IMR-90 (cell line): ENCODE measurements around the gene TINCR. TPM values are rescaled to one million over a fixed set of nuclear protein-coding genes. Genes with fewer than 3 reads are reported as not detected.

ENCODE experiments used
- ATAC-seq: fragments of 200-7000 bp; cut with Tn5 transposase; 2 replicates; pipeline ENCODE4 v1.9.1; 2020; ENCODE audit warnings: low read depth, mild to moderate bottlenecking, moderate library complexity
- BruUV-seq: library from RNA; stranded (reverse); fragments of 400-500 nt; replicated peaks from 2 replicates; lab custom pipeline; 2021; lab: Mats Ljungman, UMichigan
- CTCF ChIA-PET: fragments of 300-600 bp; formaldehyde crosslinking; extraction: SDS; loops from one replicate; lab custom pipeline; 2021; ENCODE audit warnings: antibody characterized with exemption; lab: Yijun Ruan, JAX
- POLR2A ChIA-PET: fragments of 300-600 bp; sonication (Branson Sonifier 250); formaldehyde crosslinking; loops from one replicate; lab custom pipeline; 2022; ENCODE audit warnings: antibody characterized with exemption; ENCODE audit not compliant: unreplicated experiment; lab: Charles Lee
- DNase-seq: peaks from one replicate; pipeline ENCODE4 v3.0.0; 2013
- H2AFZ ChIP-seq: replicated peaks from 2 replicates; pipeline ENCODE3; 2013; ENCODE audit warnings: low read length, mild to moderate bottlenecking; ENCODE audit not compliant: poor library complexity
- H2AK5ac ChIP-seq: 2 replicates; pipeline ENCODE4 v1.6.1; 2013; ENCODE audit warnings: low read depth, low read length, inconsistent platforms
- H2AK9ac ChIP-seq: replicated peaks from 2 replicates; pipeline ENCODE3; 2013; ENCODE audit warnings: mild to moderate bottlenecking, low read depth, low read length, moderate library complexity; ENCODE audit not compliant: poor library complexity
- H2BK120ac ChIP-seq: 2 replicates; pipeline ENCODE4 v1.6.1; 2013; ENCODE audit warnings: low read depth, low read length, inconsistent platforms
- H2BK15ac ChIP-seq: 3 replicates; pipeline ENCODE4 v1.6.1; 2013; ENCODE audit warnings: low read depth, low read length, inconsistent platforms
- H2BK20ac ChIP-seq: 2 replicates; pipeline ENCODE4 v1.6.1; 2013; ENCODE audit warnings: low read depth, mild to moderate bottlenecking, inconsistent platforms, low read length, moderate library complexity
- H2BK5ac ChIP-seq: 2 replicates; pipeline ENCODE4 v1.6.1; 2013; ENCODE audit warnings: mild to moderate bottlenecking, low read depth, low read length, inconsistent platforms; ENCODE audit not compliant: poor library complexity, severe bottlenecking
- H3K14ac ChIP-seq: replicated peaks from 2 replicates; pipeline ENCODE4 v1.6.1; 2013; ENCODE audit warnings: low read depth, low read length, inconsistent platforms
- H3K18ac ChIP-seq: 2 replicates; pipeline ENCODE4 v1.6.1; 2013; ENCODE audit warnings: low read depth, low read length, control low read depth
- H3K23ac ChIP-seq: 2 replicates; pipeline ENCODE4 v1.6.1; 2013; ENCODE audit warnings: low read depth, low read length, inconsistent platforms
- H3K27ac ChIP-seq: 2 replicates; pipeline ENCODE4 v1.5.1; 2013; ENCODE audit warnings: mild to moderate bottlenecking, control low read depth, low read length; ENCODE audit not compliant: insufficient read depth
- H3K27me3 ChIP-seq: 2 replicates; pipeline ENCODE4 v1.6.1; 2013; ENCODE audit warnings: low read length; ENCODE audit not compliant: control insufficient read depth, insufficient read depth
- H3K36me3 ChIP-seq: 2 replicates; pipeline ENCODE4 v1.6.1; 2013; ENCODE audit warnings: low read length, mixed read lengths; ENCODE audit not compliant: control insufficient read depth, insufficient read depth
- H3K4ac ChIP-seq: 2 replicates; pipeline ENCODE4 v1.6.1; 2013; ENCODE audit warnings: low read depth, low read length, inconsistent platforms
- H3K4me1 ChIP-seq: 2 replicates; pipeline ENCODE4 v1.6.1; 2013; ENCODE audit warnings: low read length, mixed read lengths; ENCODE audit not compliant: control insufficient read depth, insufficient read depth
- H3K4me2 ChIP-seq: 2 replicates; pipeline ENCODE4 v1.6.1; 2013; ENCODE audit warnings: low read depth, mild to moderate bottlenecking, control low read depth, low read length, moderate library complexity
- H3K4me3 ChIP-seq: 2 replicates; pipeline ENCODE4 v1.5.1; 2013; ENCODE audit warnings: low read depth, mild to moderate bottlenecking, control low read depth, low read length, moderate library complexity; ENCODE audit not compliant: insufficient read depth
- H3K56ac ChIP-seq: 2 replicates; pipeline ENCODE4 v1.6.1; 2013; ENCODE audit warnings: low read length, inconsistent platforms; ENCODE audit not compliant: insufficient read depth; ENCODE audit errors: extremely low read depth
- H3K79me1 ChIP-seq, 2 experiments: 2 replicates each; pipeline ENCODE4 v1.6.1; 2013; ENCODE audit warnings: low read length in 2 of 2, inconsistent platforms in 1 of 2, low read depth in 1 of 2
- H3K9ac ChIP-seq: 2 replicates; pipeline ENCODE4 v1.6.1; 2013; ENCODE audit warnings: low read depth, low read length, control low read depth
- H3K9me1 ChIP-seq: 2 replicates; pipeline ENCODE4 v1.6.1; 2013; ENCODE audit warnings: low read length, inconsistent platforms; ENCODE audit not compliant: insufficient read depth
- H3K9me3 ChIP-seq: 2 replicates; pipeline ENCODE4 v1.6.1; 2013; ENCODE audit warnings: low read length; ENCODE audit not compliant: control insufficient read depth, insufficient read depth
- H4K20me1 ChIP-seq: 2 replicates; pipeline ENCODE4 v1.6.1; 2013; ENCODE audit warnings: low read length, inconsistent platforms; ENCODE audit not compliant: insufficient read depth
- H4K5ac ChIP-seq: 2 replicates; pipeline ENCODE4 v1.6.1; 2013; ENCODE audit warnings: mild to moderate bottlenecking, low read depth, low read length, control low read depth
- H4K8ac ChIP-seq, 2 experiments: 2 replicates each; pipeline ENCODE4 v1.6.1; 2013; ENCODE audit warnings: low read depth in 2 of 2, low read length in 2 of 2, control low read depth in 1 of 2, inconsistent platforms in 1 of 2
- H4K91ac ChIP-seq: 2 replicates; pipeline ENCODE4 v1.6.1; 2013; ENCODE audit warnings: low read depth, low read length, inconsistent platforms; ENCODE audit not compliant: insufficient read depth
- CEBPB ChIP-seq: IDR thresholded peaks from 2 replicates; pipeline ENCODE4 v1.6.1; 2012; ENCODE audit warnings: low read depth, low read length, improper control_type of control experiment
- CHD1 ChIP-seq: IDR thresholded peaks from 2 replicates; pipeline ENCODE4 v1.6.1; 2012; ENCODE audit warnings: low read depth, low read length, improper control_type of control experiment
- FOS ChIP-seq: fragments of 150-350 bp; IDR thresholded peaks from 2 replicates; pipeline ENCODE4 v1.6.1; 2016; ENCODE audit warnings: low read depth, low read length
- NFE2L2 ChIP-seq: fragments of 150-350 bp; IDR thresholded peaks from 2 replicates; pipeline ENCODE4 v1.6.1; 2016; ENCODE audit warnings: low read depth, mild to moderate bottlenecking, low read length
- RAD21 ChIP-seq: IDR thresholded peaks from 2 replicates; pipeline ENCODE4 v1.6.1; 2012; ENCODE audit warnings: low read length, improper control_type of control experiment
- RFX5 ChIP-seq: IDR thresholded peaks from 2 replicates; pipeline ENCODE4 v1.8.0; 2012; ENCODE audit warnings: low read depth, mild to moderate bottlenecking, low read length, moderate library complexity
- SMC3 ChIP-seq: fragments of 150-350 bp; IDR thresholded peaks from 2 replicates; pipeline ENCODE4 v1.6.1; 2016; ENCODE audit warnings: low read depth, mild to moderate bottlenecking, antibody characterized with exemption, low read length, moderate library complexity
- WGBS, 2 experiments: methylation state at CpG; one replicate each; pipeline versions ENCODE4 v1.1.5 to v1.1.7; 2013; ENCODE audit warnings: missing lambda C conversion rate in 2 of 2; ENCODE audit not compliant: insufficient read length in 1 of 2; ENCODE audit errors: extremely low coverage in 2 of 2; 5-methylcytosine and 5-hydroxymethylcytosine counted together
- dilution Hi-C: fragments of 300-500 bp; cut with HindIII; formaldehyde crosslinking; loops from one replicate; pipeline ENCODE4 v1.14.3; 2018; ENCODE audit warnings: low sequenced_read_pairs; ENCODE audit not compliant: unreplicated experiment
- in situ Hi-C: fragments of 300-500 bp; cut with MboI; formaldehyde crosslinking; loops from 3 replicates; pipeline ENCODE4 v1.14.3; 2019; ENCODE audit warnings: low sequenced_read_pairs, inconsistent platforms, mixed read lengths
- intact Hi-C: fragments of 100-400 bp; cut with micrococcal nuclease; formaldehyde crosslinking; loops from 2 replicates; pipeline ENCODE4 v1.10.0; 2022
- polyA plus RNA-seq, 3 experiments: library from polyadenylated mRNA; depleted of rRNA; stranded (reverse); fragments of >200 nt; gene quantifications; 2 replicates each; pipeline ENCODE4 v1.2.3, GENCODE V29; 2012; ENCODE audit warnings: low replicate concordance in 1 of 3
- total RNA-seq: library from RNA; depleted of rRNA; stranded (reverse); fragments of >200 nt; gene quantifications from 2 replicates; pipeline ENCODE4 v1.2.3, GENCODE V29; 2012
- TF ChIP-seq, protein P1 (sequence below): conservative IDR thresholded peaks from 2 replicates; pipeline ENCODE4 v1.5.1; 2012; ENCODE audit warnings: mild to moderate bottlenecking, low read depth, low read length, improper control_type of control experiment
- TF ChIP-seq, protein P2 (sequence below): fragments of 150-350 bp; IDR thresholded peaks from 2 replicates; pipeline ENCODE4 v1.6.1; 2016; ENCODE audit warnings: low read depth, mild to moderate bottlenecking, low read length, moderate library complexity, borderline replicate concordance

TINCR gene
- total and polyA plus RNA-seq, 2 of the 4 experiments (the other 2 are of a cell fraction) = 0.05 TPM; not detected in 1

DNA sequence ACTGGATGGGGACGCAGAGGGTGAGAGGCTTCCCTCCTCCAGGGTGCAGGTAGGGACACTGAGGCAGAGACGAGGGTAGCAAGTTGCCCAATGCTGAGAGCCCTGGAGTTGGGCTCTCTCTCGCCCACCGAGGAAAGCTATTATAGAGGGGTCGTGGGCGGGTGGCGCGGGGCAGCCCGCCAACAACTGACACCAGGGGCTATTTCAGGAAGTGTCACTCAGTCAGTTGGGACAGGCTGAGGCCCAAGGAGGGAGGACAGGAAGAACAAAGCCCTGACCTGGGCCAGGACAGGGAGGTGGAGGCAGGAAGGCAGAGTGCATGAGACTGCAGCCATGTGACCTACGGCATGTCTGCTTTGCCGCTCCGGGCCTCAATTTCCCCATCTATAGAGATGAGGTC, 29.9 kb downstream of the TINCR start:
- CTCF ChIA-PET = no interaction called here
- H3K56ac ChIP-seq = no peak overlapping the region
- TF ChIP-seq NFE2L2 (no peak), CHD1 (no peak), RFX5 (no peak), FOS (no peak), CEBPB (no peak), RAD21 (no peak), SMC3 (no peak)
- TF ChIP-seq, protein P1, sequence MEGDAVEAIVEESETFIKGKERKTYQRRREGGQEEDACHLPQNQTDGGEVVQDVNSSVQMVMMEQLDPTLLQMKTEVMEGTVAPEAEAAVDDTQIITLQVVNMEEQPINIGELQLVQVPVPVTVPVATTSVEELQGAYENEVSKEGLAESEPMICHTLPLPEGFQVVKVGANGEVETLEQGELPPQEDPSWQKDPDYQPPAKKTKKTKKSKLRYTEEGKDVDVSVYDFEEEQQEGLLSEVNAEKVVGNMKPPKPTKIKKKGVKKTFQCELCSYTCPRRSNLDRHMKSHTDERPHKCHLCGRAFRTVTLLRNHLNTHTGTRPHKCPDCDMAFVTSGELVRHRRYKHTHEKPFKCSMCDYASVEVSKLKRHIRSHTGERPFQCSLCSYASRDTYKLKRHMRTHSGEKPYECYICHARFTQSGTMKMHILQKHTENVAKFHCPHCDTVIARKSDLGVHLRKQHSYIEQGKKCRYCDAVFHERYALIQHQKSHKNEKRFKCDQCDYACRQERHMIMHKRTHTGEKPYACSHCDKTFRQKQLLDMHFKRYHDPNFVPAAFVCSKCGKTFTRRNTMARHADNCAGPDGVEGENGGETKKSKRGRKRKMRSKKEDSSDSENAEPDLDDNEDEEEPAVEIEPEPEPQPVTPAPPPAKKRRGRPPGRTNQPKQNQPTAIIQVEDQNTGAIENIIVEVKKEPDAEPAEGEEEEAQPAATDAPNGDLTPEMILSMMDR = no peak
- TF ChIP-seq, protein P2, sequence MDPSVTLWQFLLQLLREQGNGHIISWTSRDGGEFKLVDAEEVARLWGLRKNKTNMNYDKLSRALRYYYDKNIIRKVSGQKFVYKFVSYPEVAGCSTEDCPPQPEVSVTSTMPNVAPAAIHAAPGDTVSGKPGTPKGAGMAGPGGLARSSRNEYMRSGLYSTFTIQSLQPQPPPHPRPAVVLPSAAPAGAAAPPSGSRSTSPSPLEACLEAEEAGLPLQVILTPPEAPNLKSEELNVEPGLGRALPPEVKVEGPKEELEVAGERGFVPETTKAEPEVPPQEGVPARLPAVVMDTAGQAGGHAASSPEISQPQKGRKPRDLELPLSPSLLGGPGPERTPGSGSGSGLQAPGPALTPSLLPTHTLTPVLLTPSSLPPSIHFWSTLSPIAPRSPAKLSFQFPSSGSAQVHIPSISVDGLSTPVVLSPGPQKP = no peak
- H2BK20ac ChIP-seq = no peak overlapping the region
- peaks cover 8% of the 10 kb centered on the region; the same call in 1 of the 2 replicates for H3K27me3 ChIP-seq
- no peaks in the 10 kb centered on the region for H3K9me1 ChIP-seq
- no peak overlapping the region for H3K23ac ChIP-seq
- no peak overlapping the region for H2AK5ac ChIP-seq
- intact Hi-C loops = no loop called here
- H4K5ac ChIP-seq = no peak overlapping the region
- no peak overlapping the region for H3K4ac ChIP-seq
- no peak overlapping the region for H2BK5ac ChIP-seq
- H2BK120ac ChIP-seq = no peak overlapping the region
- no TSS peak for BruUV-seq
- 0 out of 2 replicates have a peak, but pooled peaks cover 2% of the 10 kb centered on the region for H3K4me1 ChIP-seq
- H3K9ac ChIP-seq = no peak overlapping the region
- no peak overlapping the region for H3K27ac ChIP-seq
- no peak overlapping the region for H3K4me3 ChIP-seq
- ATAC-seq (no peak), DNase-seq (no peak)
- H4K20me1 ChIP-seq = no peaks in the 10 kb centered on the region
- H2AFZ ChIP-seq = no peak overlapping the region
- no peaks in the 10 kb centered on the region for H3K79me1 ChIP-seq
- dilution Hi-C loops = no loop called here
- no peak overlapping the region for H4K8ac ChIP-seq
- no peak overlapping the region for H3K18ac ChIP-seq
- no peak overlapping the region for H2AK9ac ChIP-seq
- H4K91ac ChIP-seq = no peak overlapping the region
- H3K4me2 ChIP-seq = no peak overlapping the region
- 47% methylated on average over 5 of the region's 12 CpGs; no CpG with 5 or more reads in 1 of the 2 experiments for WGBS, 2 experiments
- no peaks in the 10 kb centered on the region for H3K36me3 ChIP-seq
- in situ Hi-C loops = no loop called here
- POLR2A ChIA-PET = no interaction called here
- no peak overlapping the region for H2BK15ac ChIP-seq
- no peak overlapping the region for H3K14ac ChIP-seq
- peaks cover 15% of the 10 kb centered on the region for H3K9me3 ChIP-seq
